H9 (cell line): Measurements from ENCODE around the gene TAF11L13. TPM values are rescaled to one million over a fixed set of nuclear protein-coding genes. Genes with fewer than 3 reads are reported as not detected.
A peak's percentile ranks its signal among the peaks of the same experiment; 100 is the strongest.
"Not testable (repeated sequence)": the region's sequence is repeated elsewhere in the genome, so short reads cannot be mapped to it uniquely, and the experiment has no call there.

ENCODE experiments used
- DNase-seq: peaks from one replicate; pipeline ENCODE4 v3.0.0-alpha.2; 2017
- H2AFZ ChIP-seq: one replicate; pipeline ENCODE4 v1.6.1; 2013; ENCODE audit warnings: mild to moderate bottlenecking, low read length, control low read depth, moderate library complexity
- H2AK5ac ChIP-seq: 2 replicates; pipeline ENCODE4 v1.6.1; 2013; ENCODE audit warnings: low read length, control low read depth, mixed read lengths; ENCODE audit not compliant: insufficient read length
- H2BK120ac ChIP-seq: one replicate; pipeline ENCODE4 v1.6.1; 2013; ENCODE audit warnings: low read depth, mild to moderate bottlenecking, low read length, control low read depth, inconsistent platforms; ENCODE audit not compliant: poor library complexity, severe bottlenecking
- H2BK12ac ChIP-seq: 2 replicates; pipeline ENCODE4 v1.6.1; 2013; ENCODE audit warnings: low read length, control low read depth, mixed read lengths, low read depth; ENCODE audit not compliant: insufficient read length
- H2BK15ac ChIP-seq: 2 replicates; pipeline ENCODE4 v1.6.1; 2013; ENCODE audit warnings: low read depth, low read length, control low read depth
- H2BK20ac ChIP-seq: one replicate; pipeline ENCODE4 v1.6.1; 2013; ENCODE audit warnings: low read depth, mild to moderate bottlenecking, low read length, control low read depth, inconsistent platforms; ENCODE audit not compliant: poor library complexity, severe bottlenecking
- H2BK5ac ChIP-seq: 2 replicates; pipeline ENCODE4 v1.6.1; 2013; ENCODE audit warnings: low read length, control low read depth, mixed read lengths; ENCODE audit not compliant: insufficient read length
- H3K14ac ChIP-seq: 2 replicates; pipeline ENCODE4 v1.6.1; 2013; ENCODE audit warnings: low read length, control low read depth; ENCODE audit not compliant: insufficient read depth
- H3K18ac ChIP-seq: 2 replicates; pipeline ENCODE4 v1.6.1; 2013; ENCODE audit warnings: low read depth, mild to moderate bottlenecking, mixed read lengths, low read length, control low read depth; ENCODE audit not compliant: insufficient read length
- H3K23ac ChIP-seq: 2 replicates; pipeline ENCODE4 v1.6.1; 2013; ENCODE audit warnings: low read length, control low read depth, mixed read lengths, low read depth; ENCODE audit not compliant: insufficient read length
- H3K23me2 ChIP-seq: 2 replicates; pipeline ENCODE4 v1.6.1; 2013; ENCODE audit warnings: low read depth, mild to moderate bottlenecking, mixed read lengths, low read length, control low read depth; ENCODE audit not compliant: insufficient read length, poor library complexity, severe bottlenecking
- H3K27ac ChIP-seq: 2 replicates; pipeline ENCODE4 v1.5.1; 2013; ENCODE audit warnings: low read length, control low read depth, mixed read lengths, low read depth; ENCODE audit not compliant: insufficient read length
- H3K27me3 ChIP-seq: 2 replicates; pipeline ENCODE4 v1.6.1; 2013; ENCODE audit warnings: low read length, control low read depth, inconsistent platforms; ENCODE audit not compliant: insufficient read depth
- H3K4ac ChIP-seq: 2 replicates; pipeline ENCODE4 v1.6.1; 2013; ENCODE audit warnings: low read depth, mild to moderate bottlenecking, control low read depth, inconsistent platforms, low read length, moderate library complexity
- H3K4me1 ChIP-seq: 2 replicates; pipeline ENCODE4 v1.6.1; 2013; ENCODE audit warnings: low read length, control low read depth, inconsistent platforms; ENCODE audit not compliant: insufficient read depth
- H3K4me2 ChIP-seq: 2 replicates; pipeline ENCODE4 v1.6.1; 2013; ENCODE audit warnings: low read length, control low read depth, mixed read lengths; ENCODE audit not compliant: insufficient read length, insufficient read depth
- H3K56ac ChIP-seq: 2 replicates; pipeline ENCODE4 v1.6.1; 2013; ENCODE audit warnings: low read depth, mild to moderate bottlenecking, mixed read lengths, low read length, control low read depth; ENCODE audit not compliant: insufficient read length
- H3K79me1 ChIP-seq: 2 replicates; pipeline ENCODE4 v1.6.1; 2013; ENCODE audit warnings: low read depth, mild to moderate bottlenecking, moderate library complexity, low read length, control low read depth, inconsistent platforms; ENCODE audit not compliant: insufficient read depth, poor library complexity, severe bottlenecking
- H3K79me2 ChIP-seq: 2 replicates; pipeline ENCODE4 v1.6.1; 2013; ENCODE audit warnings: low read length, control low read depth, inconsistent platforms; ENCODE audit not compliant: insufficient read depth
- H3K9ac ChIP-seq: 2 replicates; pipeline ENCODE4 v1.6.1; 2013; ENCODE audit warnings: low read length, control low read depth, mixed read lengths; ENCODE audit not compliant: insufficient read length; ENCODE audit errors: extremely low read depth
- H3K9me3 ChIP-seq: one replicate; pipeline ENCODE4 v1.6.1; 2013; ENCODE audit warnings: low read depth, low read length, inconsistent platforms; ENCODE audit not compliant: control insufficient read depth
- H3T11ph ChIP-seq: one replicate; pipeline ENCODE4 v1.6.1; 2013; ENCODE audit warnings: mild to moderate bottlenecking, low read length, control low read depth, inconsistent platforms
- H4K20me1 ChIP-seq: one replicate; pipeline ENCODE4 v1.6.1; 2013; ENCODE audit not compliant: control insufficient read depth, insufficient read length, insufficient read depth
- H4K5ac ChIP-seq: 2 replicates; pipeline ENCODE4 v1.6.1; 2013; ENCODE audit warnings: low read depth, mild to moderate bottlenecking, mixed read lengths, low read length, control low read depth; ENCODE audit not compliant: insufficient read length
- H4K8ac ChIP-seq: replicated peaks from 2 replicates; pipeline ENCODE4 v1.6.1; 2013; ENCODE audit warnings: low read length, control low read depth, mixed read lengths, low read depth; ENCODE audit not compliant: insufficient read length
- H4K91ac ChIP-seq: 2 replicates; pipeline ENCODE4 v1.6.1; 2013; ENCODE audit warnings: low read depth, mild to moderate bottlenecking, moderate library complexity, mixed read lengths, low read length, control low read depth; ENCODE audit not compliant: insufficient read length
- H3K27ac Mint-ChIP-seq, 3 experiments: 2 replicates in 2 of 3; 3 replicates in 1 of 3; pipeline ENCODE4 v1.8.0; 2020 to 2021; ENCODE audit warnings: mixed read lengths in 3 of 3, mild to moderate bottlenecking in 1 of 3, moderate library complexity in 1 of 3
- H3K27me3 Mint-ChIP-seq: 2 replicates; pipeline ENCODE4 v1.8.0; 2021; ENCODE audit warnings: low read depth, mild to moderate bottlenecking, moderate library complexity, mixed read lengths
- H3K36me3 Mint-ChIP-seq, 3 experiments: 2 replicates in 2 of 3; 3 replicates in 1 of 3; pipeline ENCODE4 v1.8.0; 2020 to 2021; ENCODE audit warnings: low read depth in 3 of 3, mixed read lengths in 3 of 3; ENCODE audit not compliant: insufficient read depth in 1 of 3
- H3K4me1 Mint-ChIP-seq, 2 experiments: 2 replicates each; pipeline ENCODE4 v1.8.0; 2020; ENCODE audit warnings: mixed read lengths in 2 of 2
- H3K4me3 Mint-ChIP-seq, 2 experiments: 2 replicates in 1 of 2; 3 replicates in 1 of 2; pipeline ENCODE4 v1.8.0; 2020 to 2021; ENCODE audit warnings: mild to moderate bottlenecking in 2 of 2, mixed read lengths in 2 of 2, moderate library complexity in 1 of 2
- H3K9me3 Mint-ChIP-seq, 2 experiments: 2 replicates in 1 of 2; 3 replicates in 1 of 2; pipeline ENCODE4 v1.8.0; 2020; ENCODE audit warnings: mild to moderate bottlenecking in 2 of 2, mixed read lengths in 2 of 2, moderate library complexity in 1 of 2
- CTCF ChIP-seq: fragments of 200-600 bp; sonication (generic); conservative IDR thresholded peaks from 3 replicates; pipeline ENCODE4 v1.8.0; 2021; ENCODE audit warnings: antibody characterized with exemption, mild to moderate bottlenecking
- WGBS: extraction: QIAGEN DNeasy Blood & Tissue Kit; methylation state at CpG from one replicate; pipeline ENCODE4 v1.1.7; 2013; ENCODE audit warnings: missing lambda C conversion rate, low lambda C conversion rate, mixed read lengths; ENCODE audit not compliant: insufficient read length; ENCODE audit errors: extremely low coverage; 5-methylcytosine and 5-hydroxymethylcytosine counted together
- total RNA-seq: library from RNA; stranded (reverse); gene quantifications from 2 replicates; pipeline ENCODE4 v1.2.1, GENCODE V29; 2021

The TAF11L13 gene
- total RNA-seq, 1 experiment from 2014 or later, result not detected

GRCh38 chr5:17655201-17655759 is 23.4 kb downstream of the TAF11L13 start:
- not testable (repeated sequence) for H3K4me2 ChIP-seq, H2AK5ac ChIP-seq, H3K56ac ChIP-seq, H3K79me1 ChIP-seq, H4K5ac ChIP-seq, H3K9me3 ChIP-seq, H3K4me3 Mint-ChIP-seq, H3K23ac ChIP-seq, H3K14ac ChIP-seq, H3T11ph ChIP-seq, H3K9ac ChIP-seq, H4K91ac ChIP-seq, H3K27me3 Mint-ChIP-seq, H3K27ac ChIP-seq, H3K9me3 Mint-ChIP-seq, H3K4ac ChIP-seq, H3K18ac ChIP-seq, H3K4me1 Mint-ChIP-seq, H3K4me1 ChIP-seq, H2BK5ac ChIP-seq, H3K36me3 Mint-ChIP-seq, H2BK12ac ChIP-seq, H2BK15ac ChIP-seq, H2BK120ac ChIP-seq, H3K27me3 ChIP-seq, H3K79me2 ChIP-seq, H3K23me2 ChIP-seq, H4K20me1 ChIP-seq, H2BK20ac ChIP-seq, H4K8ac ChIP-seq, H2AFZ ChIP-seq, H3K27ac Mint-ChIP-seq
- TF ChIP-seq CTCF, result peak; percentile 45; the same call in 2 of the 3 replicates
- DNase-seq, result peak; percentile 56
- WGBS, result no CpG with 5 or more reads among the region's 32 CpGs
